IMR-90 (cell line): ENCODE data around the gene MOB1B. TPM values are rescaled to one million over a fixed set of nuclear protein-coding genes. Genes with fewer than 3 reads are reported as not detected.

Source experiments
- ATAC-seq: fragments of 200-7000 bp; cut with Tn5 transposase; 2 replicates; pipeline ENCODE4 v1.9.1; 2020; ENCODE audit warnings: low read depth, mild to moderate bottlenecking, moderate library complexity
- BruUV-seq: library from RNA; stranded (reverse); fragments of 400-500 nt; replicated peaks from 2 replicates; lab custom pipeline; 2021; lab: Mats Ljungman, UMichigan
- CTCF ChIA-PET: fragments of 300-600 bp; formaldehyde crosslinking; extraction: SDS; loops from one replicate; lab custom pipeline; 2021; ENCODE audit warnings: antibody characterized with exemption; lab: Yijun Ruan, JAX
- POLR2A ChIA-PET: fragments of 300-600 bp; sonication (Branson Sonifier 250); formaldehyde crosslinking; loops from one replicate; lab custom pipeline; 2022; ENCODE audit warnings: antibody characterized with exemption; ENCODE audit not compliant: unreplicated experiment; lab: Charles Lee
- DNase-seq: peaks from one replicate; pipeline ENCODE4 v3.0.0; 2013
- H2AFZ ChIP-seq: replicated peaks from 2 replicates; pipeline ENCODE3; 2013; ENCODE audit warnings: low read length, mild to moderate bottlenecking; ENCODE audit not compliant: poor library complexity
- H2AK5ac ChIP-seq: 2 replicates; pipeline ENCODE4 v1.6.1; 2013; ENCODE audit warnings: low read depth, low read length, inconsistent platforms
- H2AK9ac ChIP-seq: replicated peaks from 2 replicates; pipeline ENCODE3; 2013; ENCODE audit warnings: mild to moderate bottlenecking, low read depth, low read length, moderate library complexity; ENCODE audit not compliant: poor library complexity
- H2BK120ac ChIP-seq: 2 replicates; pipeline ENCODE4 v1.6.1; 2013; ENCODE audit warnings: low read depth, low read length, inconsistent platforms
- H2BK15ac ChIP-seq: 3 replicates; pipeline ENCODE4 v1.6.1; 2013; ENCODE audit warnings: low read depth, low read length, inconsistent platforms
- H2BK20ac ChIP-seq: 2 replicates; pipeline ENCODE4 v1.6.1; 2013; ENCODE audit warnings: low read depth, mild to moderate bottlenecking, inconsistent platforms, low read length, moderate library complexity
- H2BK5ac ChIP-seq: 2 replicates; pipeline ENCODE4 v1.6.1; 2013; ENCODE audit warnings: mild to moderate bottlenecking, low read depth, low read length, inconsistent platforms; ENCODE audit not compliant: poor library complexity, severe bottlenecking
- H3K14ac ChIP-seq: replicated peaks from 2 replicates; pipeline ENCODE4 v1.6.1; 2013; ENCODE audit warnings: low read depth, low read length, inconsistent platforms
- H3K18ac ChIP-seq: 2 replicates; pipeline ENCODE4 v1.6.1; 2013; ENCODE audit warnings: low read depth, low read length, control low read depth
- H3K23ac ChIP-seq: 2 replicates; pipeline ENCODE4 v1.6.1; 2013; ENCODE audit warnings: low read depth, low read length, inconsistent platforms
- H3K27ac ChIP-seq: 2 replicates; pipeline ENCODE4 v1.5.1; 2013; ENCODE audit warnings: mild to moderate bottlenecking, control low read depth, low read length; ENCODE audit not compliant: insufficient read depth
- H3K27me3 ChIP-seq: 2 replicates; pipeline ENCODE4 v1.6.1; 2013; ENCODE audit warnings: low read length; ENCODE audit not compliant: control insufficient read depth, insufficient read depth
- H3K36me3 ChIP-seq: 2 replicates; pipeline ENCODE4 v1.6.1; 2013; ENCODE audit warnings: low read length, mixed read lengths; ENCODE audit not compliant: control insufficient read depth, insufficient read depth
- H3K4ac ChIP-seq: 2 replicates; pipeline ENCODE4 v1.6.1; 2013; ENCODE audit warnings: low read depth, low read length, inconsistent platforms
- H3K4me1 ChIP-seq: 2 replicates; pipeline ENCODE4 v1.6.1; 2013; ENCODE audit warnings: low read length, mixed read lengths; ENCODE audit not compliant: control insufficient read depth, insufficient read depth
- H3K4me2 ChIP-seq: 2 replicates; pipeline ENCODE4 v1.6.1; 2013; ENCODE audit warnings: low read depth, mild to moderate bottlenecking, control low read depth, low read length, moderate library complexity
- H3K4me3 ChIP-seq: 2 replicates; pipeline ENCODE4 v1.5.1; 2013; ENCODE audit warnings: low read depth, mild to moderate bottlenecking, control low read depth, low read length, moderate library complexity; ENCODE audit not compliant: insufficient read depth
- H3K56ac ChIP-seq: 2 replicates; pipeline ENCODE4 v1.6.1; 2013; ENCODE audit warnings: low read length, inconsistent platforms; ENCODE audit not compliant: insufficient read depth; ENCODE audit errors: extremely low read depth
- H3K79me1 ChIP-seq, 2 experiments: 2 replicates each; pipeline ENCODE4 v1.6.1; 2013; ENCODE audit warnings: low read length in 2 of 2, inconsistent platforms in 1 of 2, low read depth in 1 of 2
- H3K9ac ChIP-seq: 2 replicates; pipeline ENCODE4 v1.6.1; 2013; ENCODE audit warnings: low read depth, low read length, control low read depth
- H3K9me1 ChIP-seq: 2 replicates; pipeline ENCODE4 v1.6.1; 2013; ENCODE audit warnings: low read length, inconsistent platforms; ENCODE audit not compliant: insufficient read depth
- H3K9me3 ChIP-seq: 2 replicates; pipeline ENCODE4 v1.6.1; 2013; ENCODE audit warnings: low read length; ENCODE audit not compliant: control insufficient read depth, insufficient read depth
- H4K20me1 ChIP-seq: 2 replicates; pipeline ENCODE4 v1.6.1; 2013; ENCODE audit warnings: low read length, inconsistent platforms; ENCODE audit not compliant: insufficient read depth
- H4K5ac ChIP-seq: 2 replicates; pipeline ENCODE4 v1.6.1; 2013; ENCODE audit warnings: mild to moderate bottlenecking, low read depth, low read length, control low read depth
- H4K8ac ChIP-seq, 2 experiments: 2 replicates each; pipeline ENCODE4 v1.6.1; 2013; ENCODE audit warnings: low read depth in 2 of 2, low read length in 2 of 2, control low read depth in 1 of 2, inconsistent platforms in 1 of 2
- H4K91ac ChIP-seq: 2 replicates; pipeline ENCODE4 v1.6.1; 2013; ENCODE audit warnings: low read depth, low read length, inconsistent platforms; ENCODE audit not compliant: insufficient read depth
- BHLHE40 ChIP-seq: fragments of 150-350 bp; IDR thresholded peaks from 2 replicates; pipeline ENCODE4 v1.6.1; 2016; ENCODE audit warnings: mild to moderate bottlenecking, low read depth, low read length
- CEBPB ChIP-seq: IDR thresholded peaks from 2 replicates; pipeline ENCODE4 v1.6.1; 2012; ENCODE audit warnings: low read depth, low read length, improper control_type of control experiment
- CHD1 ChIP-seq: IDR thresholded peaks from 2 replicates; pipeline ENCODE4 v1.6.1; 2012; ENCODE audit warnings: low read depth, low read length, improper control_type of control experiment
- FOS ChIP-seq: fragments of 150-350 bp; IDR thresholded peaks from 2 replicates; pipeline ENCODE4 v1.6.1; 2016; ENCODE audit warnings: low read depth, low read length
- MAFK ChIP-seq: IDR thresholded peaks from 2 replicates; pipeline ENCODE4 v1.6.1; 2012; ENCODE audit warnings: low read depth, low read length, improper control_type of control experiment
- MAZ ChIP-seq: IDR thresholded peaks from 2 replicates; pipeline ENCODE4 v1.6.1; 2012; ENCODE audit warnings: low read depth, mild to moderate bottlenecking, low read length, improper control_type of control experiment, moderate library complexity, borderline replicate concordance
- MXI1 ChIP-seq: IDR thresholded peaks from 2 replicates; pipeline ENCODE4 v1.6.1; 2012; ENCODE audit warnings: low read depth, mild to moderate bottlenecking, low read length, moderate library complexity, borderline replicate concordance
- NFE2L2 ChIP-seq: fragments of 150-350 bp; IDR thresholded peaks from 2 replicates; pipeline ENCODE4 v1.6.1; 2016; ENCODE audit warnings: low read depth, mild to moderate bottlenecking, low read length
- POLR2A ChIP-seq: IDR thresholded peaks from 2 replicates; pipeline ENCODE4 v1.6.1; 2012; ENCODE audit warnings: mild to moderate bottlenecking, low read depth, low read length
- RAD21 ChIP-seq: IDR thresholded peaks from 2 replicates; pipeline ENCODE4 v1.6.1; 2012; ENCODE audit warnings: low read length, improper control_type of control experiment
- RCOR1 ChIP-seq: IDR thresholded peaks from 2 replicates; pipeline ENCODE4 v1.6.1; 2012; ENCODE audit warnings: mild to moderate bottlenecking, low read length, improper control_type of control experiment; ENCODE audit not compliant: insufficient replicate concordance
- RFX5 ChIP-seq: IDR thresholded peaks from 2 replicates; pipeline ENCODE4 v1.8.0; 2012; ENCODE audit warnings: low read depth, mild to moderate bottlenecking, low read length, moderate library complexity
- SMC3 ChIP-seq: fragments of 150-350 bp; IDR thresholded peaks from 2 replicates; pipeline ENCODE4 v1.6.1; 2016; ENCODE audit warnings: low read depth, mild to moderate bottlenecking, antibody characterized with exemption, low read length, moderate library complexity
- USF2 ChIP-seq: fragments of 150-350 bp; IDR thresholded peaks from 2 replicates; pipeline ENCODE4 v1.6.1; 2017; ENCODE audit warnings: mild to moderate bottlenecking, antibody characterized with exemption, low read length, low read depth
- WGBS, 2 experiments: methylation state at CpG; one replicate each; pipeline versions ENCODE4 v1.1.5 to v1.1.7; 2013; ENCODE audit warnings: missing lambda C conversion rate in 2 of 2; ENCODE audit not compliant: insufficient read length in 1 of 2; ENCODE audit errors: extremely low coverage in 2 of 2; 5-methylcytosine and 5-hydroxymethylcytosine counted together
- dilution Hi-C: fragments of 300-500 bp; cut with HindIII; formaldehyde crosslinking; loops from one replicate; pipeline ENCODE4 v1.14.3; 2018; ENCODE audit warnings: low sequenced_read_pairs; ENCODE audit not compliant: unreplicated experiment
- in situ Hi-C: fragments of 300-500 bp; cut with MboI; formaldehyde crosslinking; loops from 3 replicates; pipeline ENCODE4 v1.14.3; 2019; ENCODE audit warnings: low sequenced_read_pairs, inconsistent platforms, mixed read lengths
- intact Hi-C: fragments of 100-400 bp; cut with micrococcal nuclease; formaldehyde crosslinking; loops from 2 replicates; pipeline ENCODE4 v1.10.0; 2022
- polyA plus RNA-seq, 3 experiments: library from polyadenylated mRNA; depleted of rRNA; stranded (reverse); fragments of >200 nt; gene quantifications; 2 replicates each; pipeline ENCODE4 v1.2.3, GENCODE V29; 2012; ENCODE audit warnings: low replicate concordance in 1 of 3
- total RNA-seq: library from RNA; depleted of rRNA; stranded (reverse); fragments of >200 nt; gene quantifications from 2 replicates; pipeline ENCODE4 v1.2.3, GENCODE V29; 2012
- TF ChIP-seq, protein P1 (sequence below): conservative IDR thresholded peaks from 2 replicates; pipeline ENCODE4 v1.5.1; 2012; ENCODE audit warnings: mild to moderate bottlenecking, low read depth, low read length, improper control_type of control experiment
- TF ChIP-seq, protein P2 (sequence below): fragments of 150-350 bp; IDR thresholded peaks from 2 replicates; pipeline ENCODE4 v1.6.1; 2016; ENCODE audit warnings: low read depth, mild to moderate bottlenecking, low read length, moderate library complexity, borderline replicate concordance

MOB1B gene
- total and polyA plus RNA-seq, 2 of the 4 experiments (the other 2 are of a cell fraction) = 5.7 to 6.8 TPM

DNA sequence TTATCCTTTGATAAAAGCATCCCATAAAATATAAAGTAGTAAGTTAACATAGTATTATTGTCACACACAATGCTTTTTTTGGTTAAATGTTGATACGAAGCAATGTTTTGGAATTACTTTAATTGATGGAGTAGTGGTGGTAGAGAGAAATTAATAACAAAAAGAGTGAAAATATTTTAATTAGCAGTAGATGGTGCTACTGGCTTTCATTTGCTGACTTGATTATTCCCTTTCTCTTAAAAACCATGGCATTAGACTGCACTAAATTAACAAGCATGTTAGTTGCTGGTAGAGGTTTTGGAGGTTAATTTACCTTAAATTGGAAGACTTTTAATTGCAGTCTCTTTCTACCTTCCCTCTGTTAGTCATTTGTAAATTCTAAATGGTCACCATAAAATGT, 82.4 kb downstream of the MOB1B start:
- Histone ChIP-seq H4K20me1 (no peaks in the 10 kb centered on the region), H4K8ac (no peak overlapping the region), H3K18ac (no peak overlapping the region), H3K23ac (no peak overlapping the region), H2AK5ac (no peak overlapping the region), H4K91ac (no peak overlapping the region), H3K36me3 (peaks cover 1% of the 10 kb centered on the region; the same call in 1 of the 2 replicates), H3K9me3 (no peaks in the 10 kb centered on the region), H4K5ac (no peak overlapping the region), H3K27ac (no peak overlapping the region), H3K9ac (no peak overlapping the region), H3K56ac (no peak overlapping the region), H3K14ac (no peak overlapping the region), H2BK5ac (no peak overlapping the region), H3K9me1 (no peaks in the 10 kb centered on the region), H3K4ac (no peak overlapping the region), H3K27me3 (no peaks in the 10 kb centered on the region), H3K4me3 (no peak overlapping the region), H2BK15ac (no peak overlapping the region), H2BK120ac (no peak overlapping the region), H3K4me1 (no peaks in the 10 kb centered on the region), H3K4me2 (no peak overlapping the region), H2BK20ac (no peak overlapping the region), H2AK9ac (no peak overlapping the region), H2AFZ (no peak overlapping the region), H3K79me1 (no peaks in the 10 kb centered on the region; a peak in 1 of 4 replicates)
- in situ Hi-C loops (no loop called here), dilution Hi-C loops (no loop called here), intact Hi-C loops (no loop called here)
- TF ChIP-seq SMC3 (no peak), RAD21 (no peak), BHLHE40 (no peak), RCOR1 (no peak), MAFK (no peak), USF2 (no peak), RFX5 (no peak), POLR2A (no peak), MAZ (no peak), MXI1 (no peak), CEBPB (no peak), CHD1 (no peak), NFE2L2 (no peak), FOS (no peak)
- TF ChIP-seq, protein P1, sequence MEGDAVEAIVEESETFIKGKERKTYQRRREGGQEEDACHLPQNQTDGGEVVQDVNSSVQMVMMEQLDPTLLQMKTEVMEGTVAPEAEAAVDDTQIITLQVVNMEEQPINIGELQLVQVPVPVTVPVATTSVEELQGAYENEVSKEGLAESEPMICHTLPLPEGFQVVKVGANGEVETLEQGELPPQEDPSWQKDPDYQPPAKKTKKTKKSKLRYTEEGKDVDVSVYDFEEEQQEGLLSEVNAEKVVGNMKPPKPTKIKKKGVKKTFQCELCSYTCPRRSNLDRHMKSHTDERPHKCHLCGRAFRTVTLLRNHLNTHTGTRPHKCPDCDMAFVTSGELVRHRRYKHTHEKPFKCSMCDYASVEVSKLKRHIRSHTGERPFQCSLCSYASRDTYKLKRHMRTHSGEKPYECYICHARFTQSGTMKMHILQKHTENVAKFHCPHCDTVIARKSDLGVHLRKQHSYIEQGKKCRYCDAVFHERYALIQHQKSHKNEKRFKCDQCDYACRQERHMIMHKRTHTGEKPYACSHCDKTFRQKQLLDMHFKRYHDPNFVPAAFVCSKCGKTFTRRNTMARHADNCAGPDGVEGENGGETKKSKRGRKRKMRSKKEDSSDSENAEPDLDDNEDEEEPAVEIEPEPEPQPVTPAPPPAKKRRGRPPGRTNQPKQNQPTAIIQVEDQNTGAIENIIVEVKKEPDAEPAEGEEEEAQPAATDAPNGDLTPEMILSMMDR = no peak
- TF ChIP-seq, protein P2, sequence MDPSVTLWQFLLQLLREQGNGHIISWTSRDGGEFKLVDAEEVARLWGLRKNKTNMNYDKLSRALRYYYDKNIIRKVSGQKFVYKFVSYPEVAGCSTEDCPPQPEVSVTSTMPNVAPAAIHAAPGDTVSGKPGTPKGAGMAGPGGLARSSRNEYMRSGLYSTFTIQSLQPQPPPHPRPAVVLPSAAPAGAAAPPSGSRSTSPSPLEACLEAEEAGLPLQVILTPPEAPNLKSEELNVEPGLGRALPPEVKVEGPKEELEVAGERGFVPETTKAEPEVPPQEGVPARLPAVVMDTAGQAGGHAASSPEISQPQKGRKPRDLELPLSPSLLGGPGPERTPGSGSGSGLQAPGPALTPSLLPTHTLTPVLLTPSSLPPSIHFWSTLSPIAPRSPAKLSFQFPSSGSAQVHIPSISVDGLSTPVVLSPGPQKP = no peak
- DNase-seq = no peak
- CTCF ChIA-PET = interaction anchor here (0.5 kb wide), 1 partner anchor 266 kb away, joined by 4 read pairs; no protein-coding TSS in a partner anchor
- no CpG with 5 or more reads among the region's 1 CpG for WGBS, 2 experiments
- no TSS peak for BruUV-seq
- POLR2A ChIA-PET = no interaction called here
- no peak for ATAC-seq
